IPS-NIHi7 (cell line): Measurements from ENCODE around the gene PNPLA5.

Experiments
- DNase-seq: peaks from one replicate; pipeline ENCODE4 v3.0.0; 2012; ENCODE audit warnings: mixed read lengths; ENCODE audit errors: extremely low spot score

Gene PNPLA5

GRCh38 chr22:43838571-43839307, 53.1 kb downstream of the PNPLA5 start:
- no peak for DNase-seq

GRCh38 chr22:43838161-43838560, 53.7 kb downstream of the PNPLA5 start:
- DNase-seq = no peak

- DNase-seq = no peak
These were observed 54.1 kb downstream of the PNPLA5 start for GRCh38 chr22:43837666-43838065.

- no peak for DNase-seq
These were observed 56.1 kb downstream of the PNPLA5 start for GRCh38 chr22:43835736-43836135.

- DNase-seq = no peak
These were observed 56.6 kb downstream of the PNPLA5 start for GRCh38 chr22:43835166-43835565.

- no peak for DNase-seq
These were observed 58.2 kb downstream of the PNPLA5 start for GRCh38 chr22:43833286-43834240.

- DNase-seq = no peak
These were observed 59.2 kb downstream of the PNPLA5 start for GRCh38 chr22:43832393-43833265.

GRCh38 chr22:43831561-43832392, 60.0 kb downstream of the PNPLA5 start:
- DNase-seq = no peak

GRCh38 chr22:43830931-43831560, 60.8 kb downstream of the PNPLA5 start:
- DNase-seq = no peak

GRCh38 chr22:43829904-43830851, 61.6 kb downstream of the PNPLA5 start:
- no peak for DNase-seq
